Measurements from ENCODE around the gene DSC1. TPM values are rescaled to one million over a fixed set of nuclear protein-coding genes. Genes with fewer than 3 reads are reported as not detected.

DSC1 gene
- polyA plus RNA-seq, 1 experiment: not detected

DNA sequence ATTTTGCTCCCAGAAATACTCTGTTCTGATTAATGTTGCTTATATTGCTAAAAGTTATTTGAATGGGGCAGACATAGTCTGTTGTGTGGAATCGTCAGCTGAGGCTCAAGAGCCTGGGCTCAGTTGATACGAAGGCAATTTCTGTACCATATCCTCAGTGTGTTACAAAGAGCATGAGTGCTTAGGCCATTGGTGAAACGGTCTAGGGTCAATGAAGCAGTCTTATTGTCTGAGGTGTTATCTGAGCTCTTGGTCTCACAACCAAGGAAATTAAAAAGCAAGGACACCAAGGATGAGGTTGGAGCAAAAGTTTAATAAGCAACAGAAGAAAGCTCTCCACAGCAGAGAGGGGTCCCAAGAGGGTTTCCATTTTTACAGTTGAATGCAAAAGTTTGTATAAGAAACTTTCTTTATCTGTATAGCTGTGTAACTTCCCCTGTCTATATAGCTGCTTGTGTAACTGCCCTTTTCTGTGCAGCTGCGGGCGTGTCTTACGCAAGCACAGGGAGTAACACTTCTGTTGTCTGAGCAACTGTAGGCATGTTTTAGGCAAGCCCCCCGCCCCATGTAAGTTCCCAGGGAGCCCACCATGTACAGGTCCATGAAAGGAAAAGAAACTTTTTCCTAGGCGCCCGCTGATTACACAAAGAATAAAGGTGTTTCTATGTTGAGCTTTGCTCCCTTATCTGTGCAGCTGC, 40.6 kb upstream of the DSC1 start:
- CTCF ChIA-PET: no interaction called here
- POLR2A ChIA-PET: no interaction called here

DNA sequence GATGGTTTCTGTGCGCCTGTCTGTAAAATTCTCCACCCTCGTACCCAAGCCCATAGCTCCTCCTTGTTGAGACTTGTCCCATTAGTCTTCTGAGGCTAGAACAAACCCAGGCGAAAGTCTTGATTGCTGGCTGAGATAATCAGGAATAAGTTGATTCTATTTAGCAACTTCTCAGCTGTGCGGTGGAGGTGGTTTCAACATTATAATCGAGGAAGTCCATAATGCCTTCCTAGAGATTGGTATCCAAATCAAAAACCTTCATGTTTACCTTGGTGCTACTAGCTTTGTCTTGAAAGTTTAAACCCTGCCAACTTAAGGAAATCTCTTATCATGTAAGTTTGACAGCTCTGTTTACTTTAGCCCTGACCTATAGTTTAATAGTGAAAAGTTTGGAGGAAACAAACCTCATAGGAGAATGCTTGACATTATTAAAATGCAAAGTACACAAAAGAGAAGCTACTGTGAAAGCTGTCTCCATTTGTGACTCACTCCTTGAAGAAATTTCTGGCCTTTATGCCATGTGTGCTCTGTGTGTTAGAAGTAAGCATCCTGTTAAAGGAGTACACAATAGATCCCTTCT, 36.6 kb upstream of the DSC1 start:
- Histone ChIP-seq H3K4me3 (ENCODE audit: low read depth, low read length) (no peak overlapping the region), H3K9me3 (ENCODE audit: control insufficient read depth, insufficient read depth, low read length) (peaks cover 3% of the 10 kb centered on the region), H3K27ac (ENCODE audit: low read depth, low read length) (no peak overlapping the region), H3K27me3 (ENCODE audit: control insufficient read depth, insufficient read depth, low read length) (no peaks in the 10 kb centered on the region)
- TF ChIP-seq, protein P1, sequence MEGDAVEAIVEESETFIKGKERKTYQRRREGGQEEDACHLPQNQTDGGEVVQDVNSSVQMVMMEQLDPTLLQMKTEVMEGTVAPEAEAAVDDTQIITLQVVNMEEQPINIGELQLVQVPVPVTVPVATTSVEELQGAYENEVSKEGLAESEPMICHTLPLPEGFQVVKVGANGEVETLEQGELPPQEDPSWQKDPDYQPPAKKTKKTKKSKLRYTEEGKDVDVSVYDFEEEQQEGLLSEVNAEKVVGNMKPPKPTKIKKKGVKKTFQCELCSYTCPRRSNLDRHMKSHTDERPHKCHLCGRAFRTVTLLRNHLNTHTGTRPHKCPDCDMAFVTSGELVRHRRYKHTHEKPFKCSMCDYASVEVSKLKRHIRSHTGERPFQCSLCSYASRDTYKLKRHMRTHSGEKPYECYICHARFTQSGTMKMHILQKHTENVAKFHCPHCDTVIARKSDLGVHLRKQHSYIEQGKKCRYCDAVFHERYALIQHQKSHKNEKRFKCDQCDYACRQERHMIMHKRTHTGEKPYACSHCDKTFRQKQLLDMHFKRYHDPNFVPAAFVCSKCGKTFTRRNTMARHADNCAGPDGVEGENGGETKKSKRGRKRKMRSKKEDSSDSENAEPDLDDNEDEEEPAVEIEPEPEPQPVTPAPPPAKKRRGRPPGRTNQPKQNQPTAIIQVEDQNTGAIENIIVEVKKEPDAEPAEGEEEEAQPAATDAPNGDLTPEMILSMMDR (IDR thresholded peaks at IDR 0.05; ENCODE audit: low read depth, low read length): no peak
- ChIA-PET POLR2A (no interaction called here), CTCF (no interaction called here)
- no peak for DNase-seq (ENCODE audit: low read depth, low spot score)

More for the DNA sequence above, 40.6 kb upstream of the DSC1 start:
- H3K4me3 ChIP-seq (ENCODE audit: low read depth, low read length): no peak overlapping the region
- H3K9me3 ChIP-seq (ENCODE audit: control insufficient read depth, insufficient read depth, low read length): peaks cover 11% of the 10 kb centered on the region; the same call in 1 of the 2 replicates
- no peaks in the 10 kb centered on the region for H3K27me3 ChIP-seq (ENCODE audit: control insufficient read depth, insufficient read depth, low read length)
- H3K27ac ChIP-seq (ENCODE audit: low read depth, low read length): no peak overlapping the region
- DNase-seq (ENCODE audit: low read depth, low spot score): no peak
- TF ChIP-seq, protein P1 (IDR thresholded peaks at IDR 0.05; ENCODE audit: low read depth, low read length): no peak

DNA sequence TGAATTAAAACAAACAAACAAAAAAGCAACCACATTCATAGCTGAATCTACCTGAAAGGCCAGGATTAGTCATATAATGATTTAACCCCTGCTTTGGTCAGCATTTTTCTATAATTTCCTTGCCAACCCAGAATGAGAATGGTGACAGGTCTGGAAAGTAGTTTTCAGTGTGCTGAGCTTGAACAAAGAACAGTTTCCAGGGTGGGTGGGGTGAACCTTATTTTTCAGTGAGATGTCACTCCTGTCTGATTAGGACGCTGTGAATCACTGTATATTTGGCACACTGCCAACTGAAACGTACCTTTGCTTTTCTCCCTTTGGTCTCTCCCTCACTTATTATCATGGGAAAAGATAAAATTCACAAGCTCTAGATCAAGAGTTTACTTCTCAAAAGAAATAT, 35.0 kb upstream of the DSC1 start:
- ChIA-PET POLR2A (no interaction called here), CTCF (no interaction called here)
- Histone ChIP-seq H3K27ac (ENCODE audit: low read depth, low read length) (no peak overlapping the region), H3K4me3 (ENCODE audit: low read depth, low read length) (no peak overlapping the region), H3K9me3 (ENCODE audit: control insufficient read depth, insufficient read depth, low read length) (no peaks in the 10 kb centered on the region; the same call in 1 of the 2 replicates), H3K27me3 (ENCODE audit: control insufficient read depth, insufficient read depth, low read length) (no peaks in the 10 kb centered on the region)
- DNase-seq (ENCODE audit: low read depth, low spot score): no peak
- TF ChIP-seq, protein P1 (IDR thresholded peaks at IDR 0.05; ENCODE audit: low read depth, low read length): no peak

DNA sequence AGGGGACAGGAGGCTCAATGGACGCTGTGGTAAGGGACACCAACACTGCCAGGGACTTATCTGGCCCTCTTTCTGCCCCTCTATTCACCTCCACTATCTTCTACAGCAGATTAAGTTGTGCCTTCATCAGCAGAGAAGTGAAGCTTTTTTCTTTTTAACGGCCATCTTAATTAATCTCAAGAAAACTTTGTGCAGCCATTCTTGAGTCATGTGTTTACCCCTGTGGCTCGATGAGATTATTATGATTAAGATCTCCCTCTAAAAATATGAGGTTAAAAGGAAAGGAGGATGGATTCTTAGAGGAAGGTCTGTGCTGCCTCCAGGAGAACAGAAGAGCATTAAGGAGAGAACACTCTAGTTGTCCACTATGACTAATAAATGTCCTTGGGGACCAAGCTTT, 32.4 kb upstream of the DSC1 start:
- ChIA-PET CTCF (no interaction called here), POLR2A (no interaction called here)
- no peak overlapping the region for H3K4me3 ChIP-seq (ENCODE audit: low read depth, low read length)
- no peak overlapping the region for H3K27ac ChIP-seq (ENCODE audit: low read depth, low read length)
- DNase-seq (ENCODE audit: low read depth, low spot score): no peak
- H3K27me3 ChIP-seq (ENCODE audit: control insufficient read depth, insufficient read depth, low read length): no peaks in the 10 kb centered on the region
- no peaks in the 10 kb centered on the region; the same call in 1 of the 2 replicates for H3K9me3 ChIP-seq (ENCODE audit: control insufficient read depth, insufficient read depth, low read length)
- TF ChIP-seq, protein P1 (IDR thresholded peaks at IDR 0.05; ENCODE audit: low read depth, low read length): no peak

DNA sequence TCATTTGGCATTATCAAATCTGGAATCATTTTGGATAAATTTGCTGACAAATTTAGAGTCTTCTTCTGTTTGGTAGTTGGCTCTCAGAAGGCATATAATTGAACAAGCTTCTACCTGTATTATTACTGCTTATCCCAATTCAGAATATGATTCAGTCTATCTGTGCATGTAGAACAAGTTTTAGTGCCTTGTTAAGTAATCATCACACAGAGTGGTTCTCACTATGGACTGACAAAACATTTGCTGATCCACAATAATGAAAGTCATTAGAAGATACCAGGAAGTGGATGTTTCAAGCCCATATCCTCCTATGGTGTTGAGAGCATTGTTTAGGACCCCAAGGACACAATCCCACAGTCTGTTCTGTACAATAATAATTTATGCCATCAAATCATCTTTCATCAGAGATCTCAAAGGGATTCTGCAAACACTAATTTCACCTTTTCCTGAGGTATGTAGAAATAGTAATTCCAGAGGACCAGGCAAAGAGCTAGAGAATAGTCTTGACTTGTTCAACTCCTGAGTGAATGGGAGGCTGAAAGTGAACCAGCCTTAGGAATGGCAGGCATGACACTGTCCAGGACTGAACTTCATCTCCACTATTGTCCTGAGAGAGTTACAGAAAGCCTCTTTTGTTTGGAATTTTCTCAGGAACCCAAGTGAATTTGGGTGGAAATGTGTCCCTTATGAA, 29.6 kb upstream of the DSC1 start:
- CTCF ChIA-PET: no interaction called here
- TF ChIP-seq, protein P1 (IDR thresholded peaks at IDR 0.05; ENCODE audit: low read depth, low read length): no peak
- Histone ChIP-seq H3K4me3 (ENCODE audit: low read depth, low read length) (no peak overlapping the region), H3K9me3 (ENCODE audit: control insufficient read depth, insufficient read depth, low read length) (peaks cover 2% of the 10 kb centered on the region), H3K27ac (ENCODE audit: low read depth, low read length) (no peak overlapping the region), H3K27me3 (ENCODE audit: control insufficient read depth, insufficient read depth, low read length) (no peaks in the 10 kb centered on the region)
- POLR2A ChIA-PET: no interaction called here
- no peak for DNase-seq (ENCODE audit: low read depth, low spot score)
